Measurements from ENCODE around the gene RRP1. TPM values are rescaled to one million over a fixed set of nuclear protein-coding genes. Genes with fewer than 3 reads are reported as not detected.
A peak's percentile ranks its signal among the peaks of the same experiment; 100 is the strongest.

RRP1 gene
- total and polyA plus RNA-seq, 10 of the 15 experiments (the other 5 are each of a cell fraction or from before 2014, with no cell fraction given): 0.34 to 70.8 (median 35.1) TPM

- BruUV-seq (replicated peaks): no TSS peak
- no peak overlapping the region for H3K9ac ChIP-seq (ENCODE audit: control insufficient read depth, insufficient read depth, low read length)
These were observed 6.2 kb upstream of the RRP1 start for GRCh38 chr21:43783098-43783700.

GRCh38 chr21:43785134-43785533 is 4.2 kb upstream of the RRP1 start:
- Histone ChIP-seq H2AFZ (ENCODE audit: control insufficient read depth, low read depth, low read length) (no peak overlapping the region), H3K36me3 (ENCODE audit: control insufficient read depth in 2 of 2, insufficient read depth in 2 of 2, low read length in 1 of 2) (no peaks in the 10 kb centered on the region), H4K20me1 (ENCODE audit: control insufficient read depth, insufficient read depth) (no peaks in the 10 kb centered on the region), H3K27me3 (replicated peaks in 1 of 2; ENCODE audit: control insufficient read depth in 2 of 2, insufficient read depth in 2 of 2, low read length in 1 of 2) (no peaks in the 10 kb centered on the region), H3K9me3 (replicated peaks; ENCODE audit: control insufficient read depth, insufficient read depth, low read length) (no peaks in the 10 kb centered on the region), H3K9ac (ENCODE audit: control insufficient read depth, insufficient read depth, low read length) (no peak overlapping the region), H3K4me3 (no peak overlapping the region), H3K27ac (ENCODE audit: control insufficient read depth, insufficient read depth) (no peak overlapping the region), H3K4me1 (ENCODE audit: control insufficient read depth, insufficient read depth, low read length) (no peaks in the 10 kb centered on the region; the same call in 1 of the 2 replicates), H3K4me2 (ENCODE audit: control insufficient read depth, insufficient read depth) (no peak overlapping the region), H3K79me2 (ENCODE audit: control insufficient read depth, insufficient read depth, low read length) (peaks cover 8% of the 10 kb centered on the region)
- no TSS peak for BruUV-seq (replicated peaks)
- in situ Hi-C loops (cut with MboI): no loop called here
- TF ChIP-seq NFXL1 (IDR thresholded peaks at IDR 0.05; ENCODE audit: borderline replicate concordance) (no peak), NR2C2 (IDR thresholded peaks at IDR 0.05; ENCODE audit: borderline replicate concordance, control insufficient read depth, insufficient read length, low read depth) (no peak), TAF1 (IDR thresholded peaks at IDR 0.05; ENCODE audit: borderline replicate concordance, low read depth, low read length) (no peak), EP300 (IDR thresholded peaks at IDR 0.05; ENCODE audit: borderline replicate concordance in 1 of 2, control insufficient read depth in 1 of 2, low read depth in 2 of 2, low read length in 2 of 2) (no peak), HCFC1 (IDR thresholded peaks at IDR 0.05; ENCODE audit: low read length) (no peak), POU2F2 (IDR thresholded peaks at IDR 0.05; ENCODE audit: borderline replicate concordance, low read depth, low read length) (no peak), CHD2 (IDR thresholded peaks at IDR 0.05; ENCODE audit: borderline replicate concordance, low read depth, low read length) (no peak), RELB (IDR thresholded peaks at IDR 0.05; ENCODE audit: low read depth) (no peak), USF1 (IDR thresholded peaks at IDR 0.05; ENCODE audit: borderline replicate concordance, extremely low read length, insufficient read depth, low read depth, low read length) (no peak)
- POLR2A ChIA-PET: interaction anchor here (0.7 to 1.1 kb wide), 2 partner anchors 13 to 77 kb away, joined by 4 to 5 read pairs; no protein-coding TSS in a partner anchor
- RAD21 ChIA-PET (ENCODE audit: unreplicated experiment): no interaction called here
- no peak for DNase-seq (ENCODE audit: low read depth, low spot score)
- 25% methylated on average over 3 of the region's 3 CpGs for WGBS (ENCODE audit: insufficient coverage, insufficient replicate concordance, low lambda C conversion rate, missing lambda C conversion rate)
- CTCF ChIA-PET: no interaction called here
- no peak for FAIRE-seq
- SMC1A ChIA-PET (ENCODE audit: uncharacterized antibody, unreplicated experiment): no interaction called here
- intact Hi-C loops (cut with micrococcal nuclease; ENCODE audit: unreplicated experiment): no loop called here
- no peak for ATAC-seq

More at GRCh38 chr21:43783098-43783700, 6.2 kb upstream of the RRP1 start:
- ChIA-PET POLR2A (interaction anchor here (0.5 to 1.4 kb wide), 3 partner anchors 11 to 60 kb away, joined by 3 to 4 read pairs (median 3); no protein-coding TSS in a partner anchor), RAD21 (ENCODE audit: unreplicated experiment) (no interaction called here), SMC1A (ENCODE audit: uncharacterized antibody, unreplicated experiment) (no interaction called here), CTCF (interaction anchor here (1.3 to 1.6 kb wide), 2 partner anchors 14 to 55 kb away, joined by 5 to 6 read pairs; no protein-coding TSS in a partner anchor)
- in situ Hi-C loops (cut with MboI) (no loop called here), intact Hi-C loops (cut with micrococcal nuclease; ENCODE audit: unreplicated experiment) (no loop called here)
- Histone ChIP-seq H3K9me3 (replicated peaks; ENCODE audit: control insufficient read depth, insufficient read depth, low read length) (no peaks in the 10 kb centered on the region), H3K4me3 (no peak overlapping the region), H2AFZ (ENCODE audit: control insufficient read depth, low read depth, low read length) (no peak overlapping the region), H3K4me2 (ENCODE audit: control insufficient read depth, insufficient read depth) (no peak overlapping the region), H3K4me1 (ENCODE audit: control insufficient read depth, insufficient read depth, low read length) (peaks cover 5% of the 10 kb centered on the region), H3K27me3 (replicated peaks in 1 of 2; ENCODE audit: control insufficient read depth in 2 of 2, insufficient read depth in 2 of 2, low read length in 1 of 2) (no peaks in the 10 kb centered on the region), H3K36me3 (ENCODE audit: control insufficient read depth in 2 of 2, insufficient read depth in 2 of 2, low read length in 1 of 2) (no peaks in the 10 kb centered on the region), H4K20me1 (ENCODE audit: control insufficient read depth, insufficient read depth) (no peaks in the 10 kb centered on the region), H3K27ac (ENCODE audit: control insufficient read depth, insufficient read depth) (no peak overlapping the region), H3K79me2 (ENCODE audit: control insufficient read depth, insufficient read depth, low read length) (no peaks in the 10 kb centered on the region)
- 64% methylated on average over 17 of the region's 17 CpGs for WGBS (ENCODE audit: insufficient coverage, insufficient replicate concordance, low lambda C conversion rate, missing lambda C conversion rate)
- TF ChIP-seq SRF (IDR thresholded peaks at IDR 0.05; ENCODE audit: low read depth in 2 of 2, low read length in 2 of 2) (no peak), BHLHE40 (IDR thresholded peaks at IDR 0.05; ENCODE audit: borderline replicate concordance in 1 of 2, low read depth in 2 of 2, low read length in 1 of 2) (peak in 1 of 2 experiments; percentile 20; a peak in 1 of 4 replicates), SUZ12 (IDR thresholded peaks at IDR 0.05; ENCODE audit: unreplicated experiment) (no peak), RAD21 (IDR thresholded peaks at IDR 0.05; ENCODE audit: insufficient read depth, low read depth, low read length) (no peak)
- ATAC-seq (peak; percentile 9; the same call in 1 of the 3 replicates), DNase-seq (ENCODE audit: low read depth, low spot score) (no peak), FAIRE-seq (no peak)

All from GM12878 (cell line).